Activated naive CD4-positive, alpha-beta T cell treated with anti-CD3 and anti-CD28 coated beads, Interleukin-2, amount 10 ng/mL, durations not matched to agents 7 days and 5 days (primary cell): ENCODE measurements around the gene TAPT1.

ENCODE experiments used
- CTCF ChIA-PET: fragments of 350-600 bp; sonication (Branson Sonifier 250); formaldehyde crosslinking; loops from one replicate; lab custom pipeline; 2021; ENCODE audit warnings: antibody characterized with exemption; lab: Charles Lee
- DNase-seq: peaks from one replicate; pipeline ENCODE4 v3.0.0-alpha.2; 2020
- H3K27ac Mint-ChIP-seq: one replicate; pipeline ENCODE4 v1.8.0; 2021; ENCODE audit warnings: mild to moderate bottlenecking, moderate library complexity, mixed read lengths
- H3K27me3 Mint-ChIP-seq: one replicate; pipeline ENCODE4 v1.8.0; 2021; ENCODE audit warnings: mild to moderate bottlenecking, mixed read lengths
- H3K36me3 Mint-ChIP-seq: one replicate; pipeline ENCODE4 v1.8.0; 2021; ENCODE audit warnings: mixed read lengths
- H3K4me1 Mint-ChIP-seq: one replicate; pipeline ENCODE4 v1.8.0; 2021; ENCODE audit warnings: mixed read lengths
- H3K4me3 Mint-ChIP-seq: one replicate; pipeline ENCODE4 v1.8.0; 2021; ENCODE audit warnings: mild to moderate bottlenecking, moderate library complexity, mixed read lengths
- H3K9me3 Mint-ChIP-seq: one replicate; pipeline ENCODE4 v1.8.0; 2021; ENCODE audit warnings: mixed read lengths

TAPT1 gene

GRCh38 chr4:16236402-16237023 is 10.2 kb upstream of the TAPT1 start:
- H3K27ac Mint-ChIP-seq = no peak overlapping the region
- H3K36me3 Mint-ChIP-seq = no peaks in the 10 kb centered on the region
- no peaks in the 10 kb centered on the region for H3K9me3 Mint-ChIP-seq
- H3K27me3 Mint-ChIP-seq = peaks cover 4% of the 10 kb centered on the region
- H3K4me3 Mint-ChIP-seq = no peak overlapping the region
- DNase-seq = no peak
- CTCF ChIA-PET = interaction anchor here (1.1 kb wide), 1 partner anchor 31 kb away, joined by 3 read pairs; no protein-coding TSS in a partner anchor
- peaks cover 8% of the 10 kb centered on the region for H3K4me1 Mint-ChIP-seq

GRCh38 chr4:16235209-16235608 is 8.9 kb upstream of the TAPT1 start:
- Mint-ChIP-seq H3K4me1 (peaks cover 8% of the 10 kb centered on the region), H3K4me3 (no peak overlapping the region), H3K27me3 (peaks cover 4% of the 10 kb centered on the region), H3K27ac (no peak overlapping the region), H3K9me3 (no peaks in the 10 kb centered on the region), H3K36me3 (no peaks in the 10 kb centered on the region)
- no peak for DNase-seq
- CTCF ChIA-PET = interaction anchor here (1.1 kb wide), 1 partner anchor 29 kb away, joined by 3 read pairs; no protein-coding TSS in a partner anchor

- CTCF ChIA-PET = interaction anchor here (1.0 to 1.7 kb wide), 2 partner anchors 12 to 28 kb away, joined by 3 to 6 read pairs; no protein-coding TSS in a partner anchor
- no peak for DNase-seq
- H3K27me3 Mint-ChIP-seq = peaks cover 4% of the 10 kb centered on the region
- peaks cover 11% of the 10 kb centered on the region for H3K4me1 Mint-ChIP-seq
- H3K27ac Mint-ChIP-seq = no peak overlapping the region
- no peaks in the 10 kb centered on the region for H3K36me3 Mint-ChIP-seq
- no peaks in the 10 kb centered on the region for H3K9me3 Mint-ChIP-seq
- no peak overlapping the region for H3K4me3 Mint-ChIP-seq
Observed at GRCh38 chr4:16233569-16234177, 7.4 kb upstream of the TAPT1 start.

- peaks cover 13% of the 10 kb centered on the region for H3K27me3 Mint-ChIP-seq
- H3K9me3 Mint-ChIP-seq = no peaks in the 10 kb centered on the region
- H3K4me1 Mint-ChIP-seq = peaks cover 22% of the 10 kb centered on the region
- no peak overlapping the region for H3K4me3 Mint-ChIP-seq
- CTCF ChIA-PET = no interaction called here
- no peak overlapping the region for H3K27ac Mint-ChIP-seq
- no peak for DNase-seq
- H3K36me3 Mint-ChIP-seq = peaks cover 1% of the 10 kb centered on the region
Observed at GRCh38 chr4:16231570-16232245, 5.4 kb upstream of the TAPT1 start.

- peaks cover 1% of the 10 kb centered on the region for H3K36me3 Mint-ChIP-seq
Observed at GRCh38 chr4:16230308-16230707, 4.0 kb upstream of the TAPT1 start.

GRCh38 chr4:16229604-16230003 is 3.3 kb upstream of the TAPT1 start:
- H3K27ac Mint-ChIP-seq = no peak overlapping the region
- H3K9me3 Mint-ChIP-seq = no peaks in the 10 kb centered on the region
- CTCF ChIA-PET = no interaction called here

More at GRCh38 chr4:16230308-16230707, 4.0 kb upstream of the TAPT1 start:
- H3K4me3 Mint-ChIP-seq = no peak overlapping the region
- DNase-seq = no peak
- no peak overlapping the region for H3K27ac Mint-ChIP-seq
- CTCF ChIA-PET = no interaction called here
- peaks cover 13% of the 10 kb centered on the region for H3K27me3 Mint-ChIP-seq
- H3K9me3 Mint-ChIP-seq = no peaks in the 10 kb centered on the region
- peaks cover 22% of the 10 kb centered on the region for H3K4me1 Mint-ChIP-seq

GRCh38 chr4:16227462-16227868 is 1.2 kb upstream of the TAPT1 start:
- H3K27ac Mint-ChIP-seq = peak overlapping the region; percentile 92
- peaks cover 9% of the 10 kb centered on the region for H3K27me3 Mint-ChIP-seq
- CTCF ChIA-PET = interaction anchor here (1.5 kb wide), 1 partner anchor 22 kb away, joined by 7 read pairs; no protein-coding TSS in a partner anchor
- peaks cover 49% of the 10 kb centered on the region for H3K4me1 Mint-ChIP-seq
- H3K9me3 Mint-ChIP-seq = no peaks in the 10 kb centered on the region
- peak; percentile 31 for DNase-seq
- peak overlapping the region; percentile 92 for H3K4me3 Mint-ChIP-seq
- H3K36me3 Mint-ChIP-seq = peaks cover 16% of the 10 kb centered on the region

More at GRCh38 chr4:16229604-16230003, 3.3 kb upstream of the TAPT1 start:
- Mint-ChIP-seq H3K36me3 (peaks cover 1% of the 10 kb centered on the region), H3K4me1 (peaks cover 28% of the 10 kb centered on the region), H3K4me3 (no peak overlapping the region), H3K27me3 (peaks cover 13% of the 10 kb centered on the region)
- no peak for DNase-seq

- peaks cover 49% of the 10 kb centered on the region for H3K4me1 Mint-ChIP-seq
- peak overlapping the region; percentile 92 for H3K27ac Mint-ChIP-seq
- no peaks in the 10 kb centered on the region for H3K9me3 Mint-ChIP-seq
- H3K27me3 Mint-ChIP-seq = peaks cover 9% of the 10 kb centered on the region
- H3K4me3 Mint-ChIP-seq = peak overlapping the region; percentile 92
- CTCF ChIA-PET = interaction anchor here (1.5 kb wide), 1 partner anchor 21 kb away, joined by 7 read pairs; no protein-coding TSS in a partner anchor
- peak; percentile 50 for DNase-seq
- H3K36me3 Mint-ChIP-seq = peaks cover 16% of the 10 kb centered on the region
Observed at GRCh38 chr4:16226816-16227461, 668 bp upstream of the TAPT1 start.

GRCh38 chr4:16225167-16225862 is 956 bp downstream of the TAPT1 start:
- Mint-ChIP-seq H3K27ac (peak overlapping the region; percentile 97), H3K4me1 (peaks cover 50% of the 10 kb centered on the region), H3K4me3 (peak overlapping the region; percentile 86), H3K9me3 (no peaks in the 10 kb centered on the region), H3K36me3 (peaks cover 20% of the 10 kb centered on the region), H3K27me3 (peaks cover 9% of the 10 kb centered on the region)
- CTCF ChIA-PET = interaction anchor here (1.2 kb wide), 1 partner anchor 27 kb away, joined by 4 read pairs; no protein-coding TSS in a partner anchor
- no peak for DNase-seq

GRCh38 chr4:16224264-16225166 is 1.8 kb downstream of the TAPT1 start:
- peak overlapping the region; percentile 97 for H3K27ac Mint-ChIP-seq
- H3K36me3 Mint-ChIP-seq = peaks cover 26% of the 10 kb centered on the region
- DNase-seq = no peak
- peak overlapping the region; percentile 86 for H3K4me3 Mint-ChIP-seq
- no peaks in the 10 kb centered on the region for H3K9me3 Mint-ChIP-seq
- H3K27me3 Mint-ChIP-seq = peaks cover 9% of the 10 kb centered on the region
- CTCF ChIA-PET = interaction anchor here (1.0 to 1.2 kb wide), 2 partner anchors 11 to 26 kb away, joined by 4 read pairs; no protein-coding TSS in a partner anchor
- H3K4me1 Mint-ChIP-seq = peaks cover 51% of the 10 kb centered on the region

- CTCF ChIA-PET = no interaction called here
- no peaks in the 10 kb centered on the region for H3K9me3 Mint-ChIP-seq
Observed at GRCh38 chr4:16222957-16223527, 3.2 kb downstream of the TAPT1 start.

GRCh38 chr4:16218950-16219349 is 7.3 kb downstream of the TAPT1 start:
- CTCF ChIA-PET = interaction anchor here (1.1 to 2.4 kb wide), 2 partner anchors 11 to 13 kb away, joined by 6 to 14 read pairs; no protein-coding TSS in a partner anchor
- Mint-ChIP-seq H3K27ac (no peak overlapping the region), H3K9me3 (no peaks in the 10 kb centered on the region), H3K36me3 (peaks cover 53% of the 10 kb centered on the region), H3K4me3 (no peak overlapping the region), H3K4me1 (peaks cover 67% of the 10 kb centered on the region), H3K27me3 (no peaks in the 10 kb centered on the region)
- no peak for DNase-seq

More at GRCh38 chr4:16222957-16223527, 3.2 kb downstream of the TAPT1 start:
- Mint-ChIP-seq H3K36me3 (peaks cover 31% of the 10 kb centered on the region), H3K27ac (peak overlapping the region; percentile 30), H3K4me1 (peaks cover 54% of the 10 kb centered on the region), H3K27me3 (peaks cover 9% of the 10 kb centered on the region), H3K4me3 (peak overlapping the region; percentile 86)
- no peak for DNase-seq
